ENCODE data around the gene CRYL1.

DNA sequence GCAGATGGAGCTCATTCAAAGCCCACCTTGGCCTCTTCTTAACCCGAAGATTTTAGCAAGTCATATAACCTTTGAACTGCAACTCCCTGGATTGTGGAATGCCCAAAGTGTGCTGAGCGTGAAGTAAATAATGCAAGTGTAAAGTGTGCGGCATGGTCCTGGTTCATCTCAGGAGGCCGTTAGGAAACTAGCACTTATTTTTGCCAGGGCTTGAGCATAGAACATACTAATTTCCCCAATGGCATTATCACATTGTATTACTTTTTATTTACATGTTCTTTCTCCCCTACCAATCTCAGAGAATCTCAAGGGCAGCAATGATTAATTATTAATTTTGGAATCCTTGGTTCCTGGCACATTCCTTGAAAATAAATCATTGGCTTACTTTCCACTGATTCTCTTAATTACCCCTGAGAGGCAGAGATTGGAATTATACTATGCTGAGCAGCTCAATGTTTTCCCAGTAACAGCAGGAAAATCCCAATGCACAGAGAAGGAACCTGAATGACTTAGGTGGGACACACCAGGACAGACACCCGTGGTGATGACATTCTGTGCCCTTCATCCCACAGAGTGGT, 164.7 kb downstream of the CRYL1 start:
- TF ChIP-seq POLR2A (IDR thresholded peaks at IDR 0.05; ENCODE audit: low read depth, low read length), result no peak
- no peak for TF ChIP-seq POLR2AphosphoS5 (IDR thresholded peaks at IDR 0.05; ENCODE audit: low read depth, low read length)
- TF ChIP-seq TAF1 (IDR thresholded peaks at IDR 0.05; ENCODE audit: low read depth, low read length), result no peak
- no peak for TF ChIP-seq SPI1 (IDR thresholded peaks at IDR 0.05; ENCODE audit: low read depth, low read length)
